Inflammatory macrophage treated with lipopolysaccharide for 1 hour (primary cell): ENCODE data around the gene METTL15.
A peak's percentile ranks its signal among the peaks of the same experiment; 100 is the strongest.
"Not testable (repeated sequence)": the region's sequence is repeated elsewhere in the genome, so short reads cannot be mapped to it uniquely, and the experiment has no call there.

Experiments used
- DNase-seq, 2 donors: peaks; one replicate each; pipeline ENCODE4 v3.0.0-alpha.2; 2020 to 2022

METTL15 gene, protein sequence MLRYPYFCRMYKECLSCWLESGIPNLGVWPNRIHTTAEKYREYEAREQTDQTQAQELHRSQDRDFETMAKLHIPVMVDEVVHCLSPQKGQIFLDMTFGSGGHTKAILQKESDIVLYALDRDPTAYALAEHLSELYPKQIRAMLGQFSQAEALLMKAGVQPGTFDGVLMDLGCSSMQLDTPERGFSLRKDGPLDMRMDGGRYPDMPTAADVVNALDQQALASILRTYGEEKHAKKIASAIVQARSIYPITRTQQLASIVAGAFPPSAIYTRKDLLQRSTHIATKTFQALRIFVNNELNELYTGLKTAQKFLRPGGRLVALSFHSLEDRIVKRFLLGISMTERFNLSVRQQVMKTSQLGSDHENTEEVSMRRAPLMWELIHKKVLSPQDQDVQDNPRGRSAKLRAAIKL

DNA sequence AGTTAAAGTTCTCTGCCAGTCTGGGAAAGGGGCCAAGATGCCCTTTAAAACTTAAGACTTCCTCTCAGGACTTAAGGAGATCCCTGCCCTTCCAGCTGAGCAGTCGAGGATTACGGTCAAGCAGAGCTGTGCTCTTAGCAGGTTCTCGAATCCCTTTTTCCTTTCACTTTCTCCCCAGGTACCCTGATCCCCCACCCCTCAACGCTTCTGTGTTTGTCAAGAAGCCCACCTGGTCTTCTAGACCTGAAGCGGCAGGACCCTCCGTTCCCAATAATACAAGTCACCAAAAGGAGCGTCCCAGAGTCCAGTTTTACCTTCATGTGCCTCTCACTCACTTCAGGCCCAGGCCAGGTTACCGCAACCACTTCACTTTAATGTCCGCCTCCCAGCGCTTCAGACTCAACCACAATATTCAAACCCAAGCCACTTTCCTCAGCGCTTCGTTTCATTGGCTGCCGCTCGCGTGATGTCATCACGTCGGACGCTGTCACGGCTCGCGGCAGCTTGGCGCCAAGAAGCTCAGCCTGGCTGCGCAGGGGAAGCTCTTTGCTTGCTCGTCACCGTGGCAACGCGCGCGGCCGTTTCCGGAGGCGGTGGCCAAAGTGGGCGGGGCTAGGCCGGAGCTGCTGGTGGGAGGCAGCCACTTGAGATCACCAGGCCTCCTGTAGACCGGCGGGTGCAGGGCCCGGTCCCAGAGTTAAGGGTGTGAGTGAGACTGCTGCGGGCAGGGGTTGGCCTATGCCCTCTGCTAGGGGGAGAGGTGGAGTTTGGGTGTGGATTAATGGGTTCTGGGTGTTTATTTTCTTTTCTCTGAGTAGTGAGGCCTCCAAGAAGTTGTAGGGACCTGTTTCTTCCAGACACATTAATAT, at the start of gene METTL15, which contains the start of gene KIF18A:
Gene METTL15, plus strand, starts transcription at position 639 of the 869 bp plus-strand sequence. CDS start 4,947 bp downstream, outside the sequence.
Gene KIF18A, minus strand, starts transcription at position 407 of the 869 bp plus-strand sequence. CDS start 10,209 bp downstream, outside the sequence.
- DNase-seq, result peak; percentile 99

DNA sequence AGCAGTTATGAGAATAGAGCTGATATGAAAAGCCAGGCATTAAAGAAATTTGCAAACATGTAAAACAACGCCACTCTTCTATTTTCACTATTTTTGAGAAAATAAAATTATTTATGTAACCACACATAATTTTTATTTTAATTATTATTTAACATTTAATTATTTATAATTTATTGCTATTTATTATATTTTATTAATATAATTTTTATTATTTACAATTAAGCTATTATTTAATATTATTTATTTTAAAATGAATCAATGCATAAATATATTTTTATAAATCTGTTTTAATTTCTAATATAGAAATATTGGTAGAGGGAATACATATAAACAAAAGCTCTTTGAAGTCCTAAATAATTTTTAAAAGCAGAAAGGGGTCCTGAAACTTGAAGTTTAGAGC, 36.9 kb upstream of the METTL15 start:
- no peak for DNase-seq

DNA sequence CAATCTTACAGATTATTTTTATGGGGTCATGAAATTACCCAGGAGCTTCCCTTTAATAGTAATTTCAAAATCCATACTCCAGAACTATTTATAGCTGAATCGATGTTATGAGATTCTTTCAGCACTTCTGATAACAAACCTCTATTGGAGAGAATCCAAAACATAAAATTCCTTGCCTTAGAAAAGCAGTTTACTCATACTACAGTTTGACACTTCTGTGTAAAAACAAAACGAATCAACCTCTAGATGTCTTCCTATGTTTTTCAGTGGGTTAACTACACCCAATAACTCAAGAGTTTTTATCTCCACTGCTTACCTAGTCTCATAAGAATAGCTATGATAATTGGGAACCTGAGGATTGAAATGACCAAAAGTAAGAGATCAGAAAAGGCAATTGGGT, 35.9 kb upstream of the METTL15 start:
- DNase-seq, result no peak

DNA sequence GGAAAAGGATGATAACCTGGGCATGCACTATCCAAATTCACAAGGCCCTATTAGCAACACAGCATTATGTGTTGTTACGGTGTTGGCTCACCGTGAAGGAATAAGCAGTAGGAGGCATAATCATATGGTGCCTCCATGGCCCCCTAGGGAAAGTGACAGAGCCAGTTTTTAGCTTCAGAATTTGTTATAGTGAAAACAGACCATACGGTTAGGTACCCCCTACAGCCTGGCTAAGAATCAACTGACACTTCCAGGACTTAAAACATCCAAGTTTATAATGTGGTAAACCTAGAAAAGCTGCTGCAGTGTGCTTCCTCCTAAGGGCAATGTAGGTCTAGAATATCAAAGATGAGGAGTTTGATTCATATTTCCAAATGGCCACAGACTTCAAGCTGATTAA, 30.7 kb upstream of the METTL15 start:
- no peak for DNase-seq

DNA sequence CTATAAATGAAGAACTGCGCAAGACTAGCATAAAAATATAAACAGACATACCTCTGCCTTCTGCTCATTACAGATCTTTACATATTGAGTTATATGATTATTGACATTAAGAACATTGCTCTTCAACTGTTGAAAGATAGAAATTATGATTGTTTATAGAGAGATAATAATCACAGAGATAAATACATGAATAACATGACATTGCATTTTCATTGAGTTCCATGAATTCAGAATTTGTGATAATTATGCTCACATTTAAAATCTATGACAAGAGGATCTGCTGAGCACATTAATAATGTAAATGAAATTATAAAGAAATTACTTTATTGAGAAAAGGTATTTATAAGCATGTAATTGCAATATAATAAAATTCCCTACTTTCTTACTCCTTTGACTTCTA, 25.1 kb upstream of the METTL15 start:
- no peak for DNase-seq

DNA sequence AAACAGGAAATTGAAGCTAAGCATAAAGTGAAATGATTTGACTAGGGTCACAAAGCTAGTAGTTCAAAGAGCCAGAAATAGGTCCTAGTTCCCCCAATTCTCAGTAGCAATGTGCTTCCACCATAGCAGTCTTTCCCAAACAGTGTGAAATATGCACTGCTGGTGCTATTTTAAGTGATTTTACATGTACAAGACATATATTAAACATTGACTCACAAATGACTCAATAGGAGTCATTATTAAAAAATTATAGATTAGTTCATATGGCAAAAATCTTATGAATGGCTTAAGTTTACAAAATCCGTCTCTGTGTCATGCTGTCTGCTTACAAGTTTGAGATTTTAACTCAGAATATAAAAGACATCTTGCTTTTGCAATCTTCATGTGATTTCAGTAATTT, 21.6 kb upstream of the METTL15 start:
- no peak for DNase-seq

DNA sequence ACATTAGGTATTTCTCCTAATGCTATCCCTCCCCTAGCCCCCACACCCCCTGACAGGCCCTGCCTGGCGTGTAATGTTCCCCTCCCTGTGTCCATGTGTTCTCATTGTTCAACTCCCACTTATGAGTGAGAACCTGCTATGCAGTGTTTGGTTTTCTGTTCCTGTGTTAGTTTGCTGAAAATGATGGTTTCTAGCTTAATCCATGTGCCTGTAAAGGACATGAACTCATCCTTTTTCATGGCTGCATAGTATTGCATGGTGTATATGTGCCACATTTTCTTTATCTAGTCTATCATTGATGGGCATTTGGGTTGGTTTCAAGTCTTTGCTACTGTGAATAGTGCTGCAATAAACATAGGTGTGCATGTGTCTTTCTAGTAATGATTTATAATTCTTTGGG, 21.0 kb upstream of the METTL15 start:
- not testable (repeated sequence) for DNase-seq

DNA sequence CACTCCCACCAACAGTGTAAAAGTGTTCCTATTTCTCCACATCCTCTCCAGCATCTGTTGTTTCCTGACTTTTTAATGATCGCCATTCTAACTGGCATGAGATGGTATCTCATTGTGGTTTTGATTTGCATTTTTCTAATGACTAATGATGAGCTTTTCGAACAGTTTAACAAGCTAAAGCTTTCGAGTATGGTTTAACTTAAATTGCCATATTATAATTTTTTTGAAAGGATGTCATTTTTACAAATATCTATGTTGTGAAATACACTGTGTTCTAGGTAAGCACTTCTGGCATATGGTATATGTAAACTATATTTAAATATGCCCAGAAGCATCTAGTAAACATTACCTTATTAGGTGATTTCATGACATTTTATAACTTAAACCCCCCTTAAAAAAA, 20.5 kb upstream of the METTL15 start:
- not testable (repeated sequence) for DNase-seq

DNA sequence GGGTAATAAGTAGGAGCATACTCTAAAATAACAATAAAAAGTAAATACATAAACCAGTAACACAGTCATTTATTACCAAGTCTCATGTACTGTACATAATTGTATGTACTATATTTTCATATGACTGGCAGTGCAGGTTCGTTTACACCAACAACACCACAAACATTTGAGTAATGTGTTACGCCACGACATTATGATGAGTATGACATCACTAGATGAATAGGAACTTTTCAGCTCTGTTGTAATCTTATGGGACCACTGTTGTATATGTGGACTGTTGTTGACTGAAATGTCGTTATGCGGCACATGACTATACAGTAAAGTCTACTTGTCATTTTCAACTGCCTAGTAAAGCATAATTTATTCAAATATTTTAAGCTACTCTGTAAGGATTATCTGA, 18.8 kb upstream of the METTL15 start:
- DNase-seq, result no peak

DNA sequence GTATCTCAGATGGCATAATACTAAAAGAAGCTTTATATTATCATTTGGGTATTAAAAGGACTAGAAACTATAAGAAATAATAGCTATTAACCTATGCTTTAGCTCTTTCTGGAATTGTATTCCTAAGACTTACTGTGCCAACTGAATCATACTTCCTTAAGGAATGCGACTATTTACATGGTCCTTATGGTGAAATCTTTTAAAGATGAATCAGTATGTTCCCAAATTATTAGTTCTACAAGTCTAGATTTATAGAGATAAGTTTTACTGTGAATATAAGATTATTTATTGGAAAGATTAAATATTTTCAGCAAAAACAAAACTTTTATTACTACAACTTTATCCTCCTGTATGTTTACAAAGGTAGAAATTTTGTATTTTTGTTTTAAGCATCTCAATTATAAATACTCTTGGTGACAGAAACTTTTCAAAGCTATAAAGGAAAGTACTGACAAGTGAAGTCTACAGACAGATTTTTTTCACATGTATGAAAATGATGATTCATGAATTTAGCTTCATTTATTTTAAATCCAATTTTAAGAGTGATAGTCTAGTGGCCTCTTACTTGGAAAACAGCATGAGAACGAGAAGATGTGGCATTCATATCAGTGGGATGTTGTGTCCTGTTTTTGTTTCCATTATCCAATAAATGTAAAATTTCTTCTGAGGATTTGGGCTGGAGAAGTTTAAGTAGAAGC, 18.0 kb upstream of the METTL15 start:
- no peak for DNase-seq

DNA sequence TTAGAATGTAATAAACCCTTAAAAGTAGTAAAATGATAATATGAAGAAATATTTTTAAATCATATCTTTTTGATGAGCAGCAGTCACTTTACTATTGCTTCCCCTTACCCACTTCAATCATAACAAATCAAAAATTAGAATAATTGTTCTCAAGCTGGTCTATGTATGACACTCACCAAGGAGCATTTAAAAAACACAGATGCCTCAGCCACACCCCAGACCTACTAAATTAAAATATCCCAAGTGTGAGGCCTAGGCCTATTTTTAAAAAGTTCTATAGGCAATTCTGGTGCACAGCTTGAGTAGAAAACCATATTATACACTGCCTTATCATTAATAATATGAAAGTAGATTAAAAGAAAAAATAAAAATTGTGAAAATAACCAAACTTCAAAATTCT, 15.4 kb upstream of the METTL15 start:
- DNase-seq, result no peak

DNA sequence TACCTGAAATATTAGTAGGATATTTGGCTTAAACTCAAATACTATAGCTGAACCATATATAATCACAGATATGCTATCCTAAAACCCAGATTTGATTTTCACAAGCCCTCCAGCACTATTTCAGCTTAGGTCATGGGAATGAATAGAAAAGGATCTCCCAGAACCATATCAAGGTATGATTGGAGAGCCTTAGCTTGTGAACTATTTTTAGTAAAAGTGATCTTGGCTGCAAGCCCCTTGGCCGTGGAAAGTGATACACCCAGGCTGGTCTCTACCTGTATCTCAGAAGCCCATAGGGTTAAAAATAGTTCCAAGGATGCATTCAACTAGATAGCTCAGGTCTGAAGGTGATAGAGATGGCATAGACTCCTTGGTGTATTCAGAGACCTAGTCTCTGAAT, 9.9 kb upstream of the METTL15 start:
- no peak for DNase-seq

DNA sequence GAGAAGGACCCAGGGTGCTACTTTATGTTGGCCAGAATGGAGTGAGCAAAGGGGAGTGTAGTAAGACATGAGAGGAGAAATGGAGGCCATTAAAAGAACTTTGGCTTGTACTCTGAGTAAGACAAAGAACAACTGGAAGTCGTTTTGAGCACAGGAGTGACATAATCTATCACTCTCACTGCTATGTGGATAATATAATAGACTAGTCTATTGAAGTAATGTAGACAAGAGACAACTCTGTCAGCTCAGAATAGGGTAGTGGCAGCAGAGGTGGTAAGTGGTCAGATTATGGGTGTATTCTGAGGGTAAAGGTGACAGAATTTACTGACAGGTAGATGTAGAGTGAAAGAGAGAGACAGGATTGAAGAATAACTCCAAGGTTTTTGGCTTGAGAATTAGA, 8.5 kb upstream of the METTL15 start:
- DNase-seq, result no peak

DNA sequence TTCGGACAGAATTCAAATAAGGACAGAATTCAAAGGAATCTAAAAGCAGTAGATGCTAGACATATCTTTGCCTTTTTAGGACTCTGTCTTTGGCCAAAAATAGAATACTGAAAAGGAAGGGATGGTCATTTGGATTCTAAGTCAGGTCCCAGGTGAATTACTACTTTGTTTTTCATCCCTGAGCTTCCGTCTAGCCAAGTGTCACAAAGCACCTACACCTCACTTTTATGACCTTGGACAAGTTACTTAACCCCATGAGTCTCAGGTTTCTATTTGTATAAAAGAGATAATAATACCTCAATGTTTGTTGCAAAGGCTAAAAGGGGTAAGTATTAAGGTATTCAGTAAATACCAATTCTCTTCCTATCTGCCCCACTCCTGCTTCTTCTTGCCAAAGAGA, 7.5 kb upstream of the METTL15 start:
- no peak for DNase-seq

DNA sequence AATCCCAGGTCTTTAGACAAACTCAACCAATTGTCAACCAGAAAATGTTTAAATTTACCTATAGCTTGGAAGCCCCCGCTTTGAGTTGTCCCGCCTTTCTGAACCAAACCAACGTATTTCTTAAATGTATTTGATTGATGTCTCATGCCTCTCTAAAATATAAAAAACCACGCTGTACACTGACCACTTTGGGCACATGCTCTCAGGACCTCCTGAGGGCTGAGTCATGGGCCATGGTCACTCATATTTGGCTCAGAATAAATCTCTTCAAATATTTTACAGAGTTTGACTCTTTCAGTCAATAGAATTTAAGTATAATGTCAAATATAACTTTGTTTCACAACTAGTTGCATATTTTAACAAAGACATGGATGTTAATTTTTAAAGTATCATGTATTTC, 5.9 kb upstream of the METTL15 start:
- DNase-seq, result not testable (repeated sequence)

DNA sequence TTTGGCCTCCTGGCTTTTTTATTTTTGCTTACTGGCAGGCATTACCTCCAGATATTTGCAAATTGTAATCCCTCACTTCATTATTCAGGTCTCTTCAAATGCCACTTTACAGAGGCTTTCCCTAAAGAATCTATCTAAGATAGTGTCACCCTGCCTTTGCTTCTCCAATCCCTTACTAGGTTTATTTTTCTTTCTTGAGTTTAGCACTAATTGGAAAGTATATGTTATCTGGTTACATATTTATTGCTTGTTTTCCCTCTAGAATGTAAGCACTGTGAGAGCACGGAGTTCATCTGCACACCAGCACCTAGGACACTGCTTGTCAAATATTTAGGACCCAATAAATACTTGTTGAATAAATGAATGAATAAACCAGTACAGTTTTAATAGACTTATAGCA, 3.8 kb upstream of the METTL15 start:
- DNase-seq, result no peak

DNA sequence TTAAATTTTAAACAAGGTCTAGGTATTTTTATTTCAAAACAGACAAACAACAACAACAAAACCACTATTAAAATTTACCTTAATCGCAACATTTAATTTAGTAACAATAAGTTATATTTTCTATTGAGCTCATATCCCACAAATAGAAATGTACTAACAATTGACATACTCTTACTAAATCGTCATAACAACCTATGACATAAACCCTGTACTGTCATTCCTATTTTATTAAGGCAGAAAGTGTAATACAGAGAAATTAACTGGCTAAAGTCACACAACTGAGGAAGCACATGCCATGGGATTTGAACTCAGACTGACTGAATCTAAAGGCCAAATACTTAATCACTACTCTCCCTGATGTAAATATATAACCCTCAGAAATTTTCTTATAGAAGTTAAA, 3.2 kb upstream of the METTL15 start:
- no peak for DNase-seq

DNA sequence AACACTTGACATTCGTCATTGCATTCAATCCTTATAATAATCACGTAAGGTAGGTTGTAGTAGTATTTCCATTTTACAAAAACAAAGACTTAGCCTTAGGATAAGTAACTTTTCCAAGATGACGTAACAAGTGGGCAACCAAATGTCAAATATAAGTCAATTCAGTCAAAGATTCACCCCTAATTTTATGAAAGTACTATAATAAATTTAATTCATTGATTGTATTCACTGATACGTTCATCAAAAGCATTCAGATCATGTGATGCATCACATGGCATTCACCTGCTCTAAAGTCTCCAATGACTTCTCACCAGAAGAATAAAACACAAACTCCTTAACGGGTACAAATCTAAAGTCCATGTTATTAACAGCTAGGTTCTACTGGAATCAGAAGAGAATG, 2.3 kb upstream of the METTL15 start:
- no peak for DNase-seq

DNA sequence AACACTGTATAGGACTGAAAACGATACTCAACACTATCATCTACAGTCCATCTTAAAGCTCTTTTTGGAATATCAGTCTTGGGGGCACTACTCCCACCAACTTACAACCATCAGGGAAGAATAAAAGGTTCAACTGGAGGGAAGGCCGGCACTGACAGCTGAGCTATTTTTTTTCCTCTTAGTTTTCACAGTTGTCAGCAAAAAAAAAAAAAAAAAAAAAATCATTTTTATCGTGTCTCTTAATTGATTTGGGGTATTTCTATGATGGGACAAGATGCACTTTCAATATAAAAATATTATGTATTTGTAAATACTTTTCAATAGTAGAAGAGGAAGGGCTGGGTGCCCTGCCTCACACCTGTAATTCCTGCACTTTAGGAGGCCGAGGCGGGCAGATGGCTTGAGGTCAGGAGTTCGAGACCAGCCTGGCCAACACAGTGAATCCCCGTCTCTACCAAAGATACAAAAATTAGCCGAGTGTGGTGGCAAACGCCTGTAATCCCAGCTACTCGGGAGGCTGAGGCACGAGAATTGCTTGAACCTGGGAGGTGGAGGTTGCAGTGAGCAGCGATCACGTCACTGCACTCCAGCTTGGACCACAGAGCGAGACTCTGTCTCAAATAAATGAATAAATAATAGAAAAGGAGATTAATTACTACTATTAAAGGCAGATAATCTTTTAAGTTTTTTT, 1.7 kb upstream of the METTL15 start:
- no peak for DNase-seq

DNA sequence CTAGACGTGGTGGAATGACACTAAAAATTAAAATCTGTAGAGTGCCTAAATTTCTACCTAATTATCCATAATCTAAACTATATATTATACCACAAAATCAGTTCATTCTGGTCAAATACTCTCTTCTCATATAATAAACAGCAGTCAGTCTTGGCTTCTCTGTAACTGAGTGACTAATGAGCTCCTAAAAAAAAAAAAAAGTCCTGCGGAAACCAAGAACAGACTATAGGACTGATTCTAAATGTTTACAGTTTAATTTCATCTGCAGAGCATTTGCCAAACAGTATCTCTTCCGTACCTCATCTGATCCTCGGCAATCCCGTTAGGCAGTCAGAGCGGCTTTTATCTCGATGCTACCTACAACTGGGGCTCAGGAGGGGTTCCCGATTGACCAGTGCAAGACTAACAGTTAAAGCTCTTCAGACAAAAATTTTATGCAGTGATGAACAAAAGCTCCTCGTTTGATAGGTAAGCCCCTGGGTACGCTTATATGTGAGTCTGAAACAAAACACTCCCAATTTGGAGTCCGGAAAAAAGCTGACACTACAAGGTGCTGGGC, 918 bp upstream of the METTL15 start:
- no peak for DNase-seq

DNA sequence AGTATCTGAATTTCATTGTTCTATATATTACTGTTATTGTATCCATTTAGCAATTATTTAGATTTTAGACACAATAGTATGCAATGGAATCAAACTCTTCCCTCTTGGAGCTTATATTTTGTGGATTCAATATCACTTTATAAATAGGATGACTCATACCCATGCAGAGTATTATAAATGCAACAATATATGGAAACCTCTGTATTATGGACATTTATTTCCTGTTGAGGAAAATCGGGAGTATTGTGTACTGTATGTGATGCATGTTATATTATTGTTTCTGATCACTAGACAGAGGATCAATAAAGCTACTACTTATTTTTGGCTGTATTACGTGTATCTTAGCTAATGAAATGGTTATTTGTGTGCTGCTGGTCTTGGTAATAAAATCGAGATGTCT, 770 bp downstream of the METTL15 start:
- no peak for DNase-seq

DNA sequence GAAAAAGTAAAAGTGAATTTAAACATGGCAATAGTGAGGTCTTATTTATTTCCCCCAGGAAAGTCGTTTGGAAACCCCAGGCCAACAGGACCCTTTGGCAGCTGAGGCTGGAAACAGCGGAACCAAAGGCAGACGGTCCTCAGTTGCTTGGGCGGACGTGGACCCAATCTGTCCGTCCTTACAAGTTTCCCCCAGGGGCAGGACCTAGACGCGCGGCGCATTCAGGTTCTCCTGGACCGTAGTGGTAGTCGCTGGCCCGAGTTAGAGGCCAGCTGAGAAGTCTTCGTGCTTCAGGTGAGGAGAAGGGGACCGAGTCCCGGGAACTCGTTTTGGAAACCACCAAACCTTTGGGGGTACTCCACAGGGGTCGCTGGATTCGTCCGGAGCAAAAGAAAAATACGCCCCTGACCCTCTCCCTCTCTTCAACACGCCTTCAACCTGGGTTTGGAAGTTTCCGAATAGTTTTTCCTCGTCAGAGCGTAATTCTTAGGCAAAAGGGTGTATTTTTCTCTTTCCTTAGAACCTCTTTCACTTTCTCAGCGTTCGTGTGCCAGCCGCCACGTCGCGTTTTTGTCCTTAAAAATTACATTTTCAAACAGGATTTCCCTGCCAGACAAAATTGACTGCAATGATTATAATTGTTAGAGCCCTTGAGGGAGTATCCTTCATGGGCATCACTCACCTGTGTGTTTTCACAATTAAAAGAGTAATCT, 2.1 kb downstream of the METTL15 start:
- DNase-seq, result peak; percentile 58 to 77
